Activated CD4-positive, alpha-beta T cell treated with anti-CD3 and anti-CD28 coated beads for 4 hours (primary cell): ENCODE results near the gene GREB1L.

ENCODE experiments used
- DNase-seq, 2 donors: peaks; one replicate each; pipeline ENCODE4 v3.0.0-alpha.2; 2020

GREB1L gene

GRCh38 chr18:21496277-21496835 is 254.3 kb downstream of the GREB1L start:
- DNase-seq: no peak

GRCh38 chr18:21499997-21500396 is 258.0 kb downstream of the GREB1L start:
- no peak for DNase-seq

- no peak for DNase-seq
Observed at GRCh38 chr18:21502661-21503060, 260.6 kb downstream of the GREB1L start.

GRCh38 chr18:21507913-21508701 is 266.1 kb downstream of the GREB1L start:
- no peak for DNase-seq

- DNase-seq: no peak
Observed at GRCh38 chr18:21509062-21509461, 267.0 kb downstream of the GREB1L start.

- DNase-seq: no peak
Observed at GRCh38 chr18:21513292-21513691, 271.3 kb downstream of the GREB1L start.

- DNase-seq: no peak
Observed at GRCh38 chr18:21513741-21514140, 271.7 kb downstream of the GREB1L start.

GRCh38 chr18:21522530-21522929 is 280.5 kb downstream of the GREB1L start:
- no peak for DNase-seq

GRCh38 chr18:21525916-21526315 is 283.9 kb downstream of the GREB1L start:
- no peak for DNase-seq

- no peak for DNase-seq
Observed at GRCh38 chr18:21526463-21526862, 284.4 kb downstream of the GREB1L start.

- no peak for DNase-seq
Observed at GRCh38 chr18:21534327-21534726, 292.3 kb downstream of the GREB1L start.

GRCh38 chr18:21538230-21538629 is 296.2 kb downstream of the GREB1L start:
- DNase-seq: no peak

- DNase-seq: no peak
Observed at GRCh38 chr18:21546423-21546822, 304.4 kb downstream of the GREB1L start.

GRCh38 chr18:21548647-21549046 is 306.6 kb downstream of the GREB1L start:
- no peak for DNase-seq

GRCh38 chr18:21550510-21550970 is 308.5 kb downstream of the GREB1L start:
- no peak for DNase-seq

GRCh38 chr18:21557607-21558253 is 315.7 kb downstream of the GREB1L start:
- DNase-seq: no peak

- no peak for DNase-seq
Observed at GRCh38 chr18:21559195-21559594, 317.2 kb downstream of the GREB1L start.

GRCh38 chr18:21571772-21572171 is 329.7 kb downstream of the GREB1L start:
- DNase-seq: no peak
